ENCODE results near the gene AATK. TPM values are rescaled to one million over a fixed set of nuclear protein-coding genes. Genes with fewer than 3 reads are reported as not detected.

The AATK gene
- total RNA-seq, 4 donors from 2014 or later: 4.1 to 17.6 (median 7.4) TPM

DNA sequence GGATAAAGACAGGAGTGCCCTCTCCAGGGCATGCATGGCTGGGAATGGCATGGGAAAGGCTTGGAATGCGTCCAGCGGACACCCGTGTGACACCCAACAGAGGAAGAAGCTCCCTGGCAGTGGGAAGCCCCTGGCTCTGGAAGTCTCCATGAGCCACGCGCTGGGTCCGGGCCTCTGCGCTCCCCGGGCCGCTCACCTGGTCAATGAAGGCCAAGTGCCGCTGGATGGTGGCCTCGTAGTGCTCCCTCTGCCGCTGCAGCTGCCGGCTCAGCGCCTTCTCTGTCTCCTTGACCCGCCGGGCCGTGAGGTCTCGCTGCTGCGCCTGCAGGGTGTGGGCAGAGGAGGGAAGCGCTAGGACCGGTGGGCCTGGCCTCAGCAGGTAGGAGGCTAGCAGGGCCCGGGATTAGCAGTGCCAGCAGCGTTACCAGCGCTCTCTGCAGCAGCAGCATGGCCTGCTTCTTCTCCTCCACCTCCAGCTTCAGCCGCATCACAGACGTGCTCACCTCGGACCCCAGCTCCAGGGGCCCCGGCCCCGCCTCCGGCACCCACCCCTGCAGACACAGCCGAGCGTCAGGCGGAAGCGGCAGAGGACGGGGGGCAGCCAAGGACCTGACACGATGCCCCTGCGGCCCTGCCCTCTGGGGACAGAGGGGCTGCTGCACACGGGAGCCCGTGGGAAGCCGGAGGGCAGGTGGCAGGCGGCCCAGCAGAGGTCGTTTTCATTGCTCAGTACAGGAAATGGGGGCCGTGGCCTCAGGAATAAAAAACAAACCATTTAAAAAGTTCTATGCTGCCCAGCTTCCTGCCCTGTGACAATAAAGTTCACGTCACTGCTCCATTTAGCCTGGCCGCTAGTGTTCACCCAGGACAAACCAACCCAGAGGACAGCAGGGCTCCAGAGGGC, 30.7 kb upstream of the AATK start:
- Histone ChIP-seq H3K27me3 (no peaks in the 10 kb centered on the region), H3K9me3 (no peaks in the 10 kb centered on the region), H3K27ac (no peak overlapping the region), H3K4me1 (no peaks in the 10 kb centered on the region), H3K36me3 (no peaks in the 10 kb centered on the region), H3K4me3 (replicated peaks in 1 of 3) (no peak overlapping the region)
- DNase-seq: no peak
- WGBS, 2 donors: 81 to 91% methylated on average over 31 to 33 of the region's 45 CpGs
- intact Hi-C loops (cut with DNase I): no loop called here
- no peak for TF ChIP-seq POLR2A (IDR thresholded peaks at IDR 0.05)
- TF ChIP-seq, protein P1, sequence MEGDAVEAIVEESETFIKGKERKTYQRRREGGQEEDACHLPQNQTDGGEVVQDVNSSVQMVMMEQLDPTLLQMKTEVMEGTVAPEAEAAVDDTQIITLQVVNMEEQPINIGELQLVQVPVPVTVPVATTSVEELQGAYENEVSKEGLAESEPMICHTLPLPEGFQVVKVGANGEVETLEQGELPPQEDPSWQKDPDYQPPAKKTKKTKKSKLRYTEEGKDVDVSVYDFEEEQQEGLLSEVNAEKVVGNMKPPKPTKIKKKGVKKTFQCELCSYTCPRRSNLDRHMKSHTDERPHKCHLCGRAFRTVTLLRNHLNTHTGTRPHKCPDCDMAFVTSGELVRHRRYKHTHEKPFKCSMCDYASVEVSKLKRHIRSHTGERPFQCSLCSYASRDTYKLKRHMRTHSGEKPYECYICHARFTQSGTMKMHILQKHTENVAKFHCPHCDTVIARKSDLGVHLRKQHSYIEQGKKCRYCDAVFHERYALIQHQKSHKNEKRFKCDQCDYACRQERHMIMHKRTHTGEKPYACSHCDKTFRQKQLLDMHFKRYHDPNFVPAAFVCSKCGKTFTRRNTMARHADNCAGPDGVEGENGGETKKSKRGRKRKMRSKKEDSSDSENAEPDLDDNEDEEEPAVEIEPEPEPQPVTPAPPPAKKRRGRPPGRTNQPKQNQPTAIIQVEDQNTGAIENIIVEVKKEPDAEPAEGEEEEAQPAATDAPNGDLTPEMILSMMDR (IDR thresholded peaks at IDR 0.05): no peak

DNA sequence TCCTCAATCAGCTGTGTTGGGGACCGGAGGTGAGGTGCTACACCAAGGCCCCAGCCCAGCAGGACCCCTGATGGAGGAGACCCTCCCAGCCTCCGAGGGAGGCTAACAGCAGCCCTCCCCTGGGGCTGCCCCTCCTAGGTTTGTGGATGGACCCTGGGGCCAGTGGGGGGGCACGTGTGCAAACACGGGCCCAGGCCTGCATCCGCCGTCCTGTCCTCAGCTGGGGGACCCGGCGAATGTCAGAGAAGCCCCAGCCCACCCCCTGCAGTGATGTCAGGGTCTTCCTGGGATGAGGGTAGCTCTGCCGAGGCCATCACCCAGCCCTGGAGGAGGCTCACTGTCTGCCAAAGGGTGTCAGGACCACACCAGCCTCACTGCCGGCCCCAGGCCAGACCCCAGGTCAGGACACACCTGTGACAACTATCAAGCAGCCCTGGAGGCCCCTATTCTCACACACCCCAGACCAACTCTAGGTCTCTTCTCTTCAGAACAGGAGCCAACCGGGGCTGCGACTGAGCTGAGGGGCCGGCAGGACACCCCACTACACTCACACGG, 30.0 kb upstream of the AATK start:
- Histone ChIP-seq H3K4me3 (replicated peaks in 1 of 3) (no peak overlapping the region), H3K27ac (no peak overlapping the region), H3K36me3 (no peaks in the 10 kb centered on the region), H3K27me3 (no peaks in the 10 kb centered on the region), H3K9me3 (no peaks in the 10 kb centered on the region), H3K4me1 (no peaks in the 10 kb centered on the region)
- WGBS, 2 donors: 82% methylated on average over 3 of the region's 14 CpGs; no CpG with 5 or more reads in 1 of the 2 donors
- DNase-seq: no peak
- intact Hi-C loops (cut with DNase I): no loop called here
- TF ChIP-seq POLR2A (IDR thresholded peaks at IDR 0.05): no peak
- TF ChIP-seq, protein P1 (IDR thresholded peaks at IDR 0.05): no peak

DNA sequence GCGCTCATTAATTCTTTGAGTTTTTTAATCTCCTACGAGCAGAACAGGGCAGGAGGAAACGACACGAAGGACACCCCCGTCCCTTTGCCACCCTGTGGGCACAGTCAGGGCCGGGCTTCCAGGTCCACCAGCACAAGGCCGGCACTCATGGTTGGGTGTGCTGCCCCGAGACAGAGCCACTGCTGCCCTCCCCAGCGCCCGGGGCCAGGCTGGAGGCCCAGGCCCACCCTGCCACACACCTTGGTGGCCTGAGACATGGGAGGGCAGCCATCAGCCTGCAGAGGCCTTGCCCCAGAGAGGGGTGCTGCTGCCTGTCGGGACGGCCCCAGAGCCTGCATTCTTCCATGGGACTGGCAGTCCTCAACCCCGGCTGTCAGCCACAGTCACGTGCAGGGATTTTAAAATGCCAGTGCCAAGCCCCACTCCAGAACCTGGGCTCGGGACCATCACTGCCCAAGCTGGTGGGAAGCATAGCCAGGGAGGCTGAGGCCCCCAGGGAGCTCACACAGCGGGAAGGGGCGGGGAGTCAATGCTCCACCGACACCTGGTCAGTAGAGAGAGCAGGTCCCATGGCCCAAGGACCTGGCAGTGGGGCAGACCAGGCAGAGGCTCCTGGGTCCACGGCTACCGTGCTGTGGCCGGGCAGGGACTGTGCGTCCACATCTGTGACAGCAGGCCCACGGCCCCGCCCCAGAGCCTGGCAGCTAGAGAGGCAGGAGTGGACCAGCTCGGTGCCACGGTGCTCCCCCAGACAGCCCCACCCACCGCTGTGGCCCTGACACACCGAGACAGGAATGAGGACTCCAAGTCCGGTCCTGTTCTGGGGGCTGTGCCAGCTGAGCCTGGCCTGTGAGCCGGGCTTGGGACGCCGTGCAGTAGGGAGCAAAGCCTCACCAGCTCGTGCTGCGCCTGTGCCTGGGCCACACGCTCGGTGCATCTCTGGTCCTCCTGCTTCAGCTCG, 29.2 kb upstream of the AATK start:
- TF ChIP-seq, protein P1 (IDR thresholded peaks at IDR 0.05): no peak
- TF ChIP-seq POLR2A (IDR thresholded peaks at IDR 0.05): no peak
- no peak overlapping the region for H3K4me3 ChIP-seq (replicated peaks in 1 of 3)
- no peaks in the 10 kb centered on the region for H3K4me1 ChIP-seq
- H3K9me3 ChIP-seq: no peaks in the 10 kb centered on the region
- no peaks in the 10 kb centered on the region for H3K27me3 ChIP-seq
- no peaks in the 10 kb centered on the region for H3K36me3 ChIP-seq
- no peak overlapping the region for H3K27ac ChIP-seq
- no peak for DNase-seq
- intact Hi-C loops (cut with DNase I): no loop called here
- 92 to 93% methylated on average over 10 to 26 of the region's 37 CpGs for WGBS, 2 donors

DNA sequence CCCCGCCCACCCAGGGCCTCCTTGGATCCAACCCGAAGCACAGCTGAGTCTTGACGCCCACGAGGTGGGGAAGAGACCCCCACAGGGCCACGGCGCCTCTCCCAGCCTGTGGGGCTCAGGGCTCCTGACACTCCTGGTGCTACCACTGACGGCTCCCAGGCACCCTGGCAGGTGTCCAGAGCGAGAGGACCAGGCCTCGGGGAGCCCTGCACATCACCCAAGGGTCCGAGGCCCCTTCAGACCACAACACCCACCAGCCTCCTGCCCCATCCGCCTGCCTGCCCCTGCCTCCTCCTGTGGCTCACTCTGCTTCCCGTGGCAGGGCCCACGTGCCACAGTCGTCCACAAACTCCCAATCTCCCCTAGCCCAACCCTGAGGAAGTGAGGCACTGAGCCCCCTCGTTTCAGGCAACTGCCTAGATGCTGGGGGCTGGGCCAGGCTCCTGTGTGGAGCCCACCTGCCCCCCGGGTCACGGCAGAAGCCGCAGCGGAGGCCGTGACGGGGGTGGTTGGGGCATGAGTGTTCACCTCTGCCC, 28.3 kb upstream of the AATK start:
- H3K36me3 ChIP-seq: no peaks in the 10 kb centered on the region
- no peak for DNase-seq
- no peak overlapping the region for H3K27ac ChIP-seq
- intact Hi-C loops (cut with DNase I): no loop called here
- 85 to 94% methylated on average over 12 to 21 of the region's 21 CpGs for WGBS, 2 donors
- no peak for TF ChIP-seq POLR2A (IDR thresholded peaks at IDR 0.05)
- TF ChIP-seq, protein P1 (IDR thresholded peaks at IDR 0.05): no peak
- H3K9me3 ChIP-seq: no peaks in the 10 kb centered on the region
- H3K4me1 ChIP-seq: no peaks in the 10 kb centered on the region
- no peaks in the 10 kb centered on the region for H3K27me3 ChIP-seq
- no peak overlapping the region for H3K4me3 ChIP-seq (replicated peaks in 1 of 3)

All from thyroid gland (tissue), 4 donors.